Measurements from ENCODE around the gene ADGRA3. TPM values are rescaled to one million over a fixed set of nuclear protein-coding genes. Genes with fewer than 3 reads are reported as not detected.

Gene ADGRA3
- polyA plus RNA-seq, 1 experiment, result 10.6 TPM

DNA sequence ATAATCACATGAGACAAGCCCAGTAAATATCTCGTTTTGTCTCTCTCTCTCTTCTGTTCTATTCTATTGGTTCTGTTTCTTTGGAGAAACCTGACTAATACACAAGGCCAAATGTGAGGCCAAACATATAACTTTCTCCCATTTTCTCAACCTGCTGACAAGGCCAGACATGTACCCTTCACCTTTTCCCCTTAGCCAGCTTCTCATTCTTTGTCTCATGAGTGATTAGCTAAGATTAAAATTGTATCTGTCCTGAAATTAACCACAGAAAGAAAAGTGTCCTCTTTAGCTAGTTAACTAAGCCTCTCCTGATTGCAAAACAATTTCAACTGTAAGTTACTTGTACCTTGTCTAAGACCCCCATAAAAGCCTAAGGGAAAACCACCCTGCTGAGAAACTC lies 18.5 kb upstream of the ADGRA3 start:
- ChIA-PET POLR2A (no interaction called here), CTCF (interaction anchor here (0.6 kb wide), 1 partner anchor 264 kb away, joined by 3 read pairs; no protein-coding TSS in a partner anchor)
- no peaks in the 10 kb centered on the region for H3K27me3 ChIP-seq (ENCODE audit: control insufficient read depth, insufficient read depth, low read length)
- no peak for TF ChIP-seq CTCF (IDR thresholded peaks at IDR 0.05; ENCODE audit: insufficient read depth, low read depth, low read length)
- no peaks in the 10 kb centered on the region for H3K36me3 ChIP-seq (ENCODE audit: control insufficient read depth, insufficient read depth, low read length)
- H3K4me3 ChIP-seq (ENCODE audit: low read depth, low read length), result no peak overlapping the region
- DNase-seq (ENCODE audit: low read depth), result no peak

DNA sequence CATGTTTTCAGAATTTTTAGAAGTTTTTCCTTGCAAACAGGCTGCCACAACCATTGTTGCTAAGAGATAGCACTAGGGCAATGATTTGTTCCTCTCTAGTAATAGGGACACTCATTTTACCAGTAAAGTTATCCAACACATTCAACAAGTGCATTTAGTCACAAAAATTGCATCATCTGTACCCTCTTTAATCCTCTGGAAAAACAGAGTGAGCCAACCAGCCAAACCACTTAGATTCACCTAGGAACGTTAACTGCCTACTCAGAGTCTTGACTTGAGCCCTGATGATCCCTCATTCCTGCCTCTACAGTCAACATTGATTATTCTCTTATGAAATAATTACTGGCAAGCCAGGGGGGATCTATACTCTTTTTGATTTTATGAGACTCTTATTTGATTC lies 17.0 kb upstream of the ADGRA3 start:
- DNase-seq (ENCODE audit: low read depth), result no peak
- TF ChIP-seq CTCF (IDR thresholded peaks at IDR 0.05; ENCODE audit: insufficient read depth, low read depth, low read length), result no peak
- CTCF ChIA-PET, result no interaction called here

DNA sequence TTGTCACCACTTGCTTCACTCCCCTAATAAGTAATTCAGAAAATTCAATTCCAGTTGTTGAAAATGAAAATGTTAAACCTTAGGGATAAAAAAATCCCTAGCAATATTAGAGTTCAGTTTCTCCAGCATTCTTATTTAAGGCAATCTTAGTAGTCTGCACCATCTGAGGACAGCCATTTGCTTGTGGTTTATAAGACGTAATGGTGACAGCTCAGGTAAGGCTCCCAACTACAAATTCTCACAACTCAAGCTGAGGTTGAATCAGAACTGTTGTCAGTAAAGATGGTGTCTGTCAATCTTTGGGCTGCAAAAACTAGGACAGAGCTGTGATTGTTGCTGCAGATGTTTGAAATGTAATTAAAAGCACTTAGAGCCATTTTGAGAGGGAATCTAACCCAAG lies 16.3 kb upstream of the ADGRA3 start:
- ChIA-PET CTCF (no interaction called here), POLR2A (no interaction called here)
- TF ChIP-seq CTCF (IDR thresholded peaks at IDR 0.05; ENCODE audit: insufficient read depth, low read depth, low read length), result no peak
- H3K36me3 ChIP-seq (ENCODE audit: control insufficient read depth, insufficient read depth, low read length), result no peaks in the 10 kb centered on the region
- DNase-seq (ENCODE audit: low read depth), result no peak
- no peaks in the 10 kb centered on the region for H3K27me3 ChIP-seq (ENCODE audit: control insufficient read depth, insufficient read depth, low read length)
- H3K4me3 ChIP-seq (ENCODE audit: low read depth, low read length), result no peak overlapping the region

More for the DNA sequence above, 17.0 kb upstream of the ADGRA3 start:
- POLR2A ChIA-PET, result no interaction called here
- Histone ChIP-seq H3K27me3 (ENCODE audit: control insufficient read depth, insufficient read depth, low read length) (no peaks in the 10 kb centered on the region), H3K36me3 (ENCODE audit: control insufficient read depth, insufficient read depth, low read length) (no peaks in the 10 kb centered on the region), H3K4me3 (ENCODE audit: low read depth, low read length) (no peak overlapping the region)

DNA sequence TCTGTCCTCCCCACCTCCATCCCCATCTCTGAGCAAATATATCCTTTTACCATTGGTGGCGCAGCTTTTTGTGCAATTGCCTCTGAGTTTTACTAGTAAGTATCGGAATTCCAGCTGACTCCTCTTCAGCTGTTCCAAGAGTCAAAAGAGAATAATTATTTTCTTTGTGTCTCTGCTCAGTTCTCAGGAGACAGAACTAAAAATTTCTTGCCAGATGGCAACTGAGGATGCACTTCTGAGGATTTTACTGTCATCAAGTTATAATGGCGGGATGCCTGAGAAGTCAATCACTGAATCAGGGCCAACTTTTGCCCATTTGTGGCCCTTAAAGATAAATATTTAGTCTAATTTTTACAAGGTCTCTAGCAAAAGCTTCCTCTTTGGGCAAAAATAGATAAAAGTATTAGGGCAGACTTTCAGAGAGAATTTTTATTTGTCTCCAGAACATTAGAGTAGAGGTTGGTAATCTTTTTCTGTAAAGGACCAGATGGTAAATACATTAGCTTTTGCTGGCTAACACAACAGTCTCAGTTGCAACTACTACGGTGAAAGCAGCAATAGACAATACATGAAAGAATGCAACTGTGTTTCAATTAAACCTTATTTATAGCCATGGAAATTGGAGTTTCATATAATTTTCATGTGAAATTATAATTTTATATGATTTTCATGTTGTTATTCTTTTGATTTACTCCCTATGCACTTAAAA lies 15.6 kb upstream of the ADGRA3 start:
- no peaks in the 10 kb centered on the region for H3K36me3 ChIP-seq (ENCODE audit: control insufficient read depth, insufficient read depth, low read length)
- POLR2A ChIA-PET, result no interaction called here
- TF ChIP-seq CTCF (IDR thresholded peaks at IDR 0.05; ENCODE audit: insufficient read depth, low read depth, low read length), result 0 out of 2 replicates have a peak, but pooled peaks have one; percentile 3
- no peak for DNase-seq (ENCODE audit: low read depth)
- H3K4me3 ChIP-seq (ENCODE audit: low read depth, low read length), result no peak overlapping the region
- H3K27me3 ChIP-seq (ENCODE audit: control insufficient read depth, insufficient read depth, low read length), result no peaks in the 10 kb centered on the region
- CTCF ChIA-PET, result no interaction called here

- H3K4me3 ChIP-seq (ENCODE audit: low read depth, low read length), result no peak overlapping the region
- no peak for DNase-seq (ENCODE audit: low read depth)
- CTCF ChIA-PET, result no interaction called here
- no peaks in the 10 kb centered on the region for H3K27me3 ChIP-seq (ENCODE audit: control insufficient read depth, insufficient read depth, low read length)
- TF ChIP-seq CTCF (IDR thresholded peaks at IDR 0.05; ENCODE audit: insufficient read depth, low read depth, low read length), result no peak
- POLR2A ChIA-PET, result no interaction called here
- no peaks in the 10 kb centered on the region for H3K36me3 ChIP-seq (ENCODE audit: control insufficient read depth, insufficient read depth, low read length)
These were observed 9.0 kb upstream of the ADGRA3 start for GRCh38 chr4:22524895-22525294.

All from BJ (cell line).